D341Med (cell line): ENCODE results near the gene ASCC1.
"Not testable (repeated sequence)": the region's sequence is repeated elsewhere in the genome, so short reads cannot be mapped to it uniquely, and the experiment has no call there.

Experiments used
- DNase-seq: peaks from one replicate; pipeline ENCODE4 v3.0.0; 2012; ENCODE audit warnings: low spot score

The ASCC1 gene

DNA sequence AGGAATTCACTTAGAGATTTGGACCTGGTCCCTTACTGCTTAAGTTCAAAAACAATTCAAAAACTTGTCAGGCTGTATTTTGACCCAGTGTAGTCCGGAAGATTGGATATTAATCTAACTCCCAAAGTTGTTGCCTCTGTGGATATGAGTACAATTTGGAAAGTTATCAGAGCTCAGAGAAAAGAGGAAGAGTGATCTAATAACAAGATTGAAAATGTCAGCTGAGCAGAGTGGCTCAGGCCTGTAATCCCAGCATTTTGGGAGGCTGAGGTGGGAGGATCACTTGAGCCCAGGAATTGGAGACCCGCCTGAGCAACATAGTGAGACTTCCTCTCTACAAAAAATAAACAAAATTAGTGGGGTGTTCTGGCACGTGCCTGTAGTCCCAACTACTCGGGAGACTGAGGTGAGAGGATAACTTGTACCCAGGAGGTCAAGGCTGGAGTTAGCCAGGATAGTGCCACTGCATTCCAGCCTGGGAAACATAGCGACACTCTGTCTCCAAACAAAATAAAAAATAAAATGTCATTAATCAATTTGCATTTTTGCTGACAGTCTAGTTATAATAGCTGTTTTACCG is 3.2 kb upstream of the ASCC1 start:
- DNase-seq: no peak

DNA sequence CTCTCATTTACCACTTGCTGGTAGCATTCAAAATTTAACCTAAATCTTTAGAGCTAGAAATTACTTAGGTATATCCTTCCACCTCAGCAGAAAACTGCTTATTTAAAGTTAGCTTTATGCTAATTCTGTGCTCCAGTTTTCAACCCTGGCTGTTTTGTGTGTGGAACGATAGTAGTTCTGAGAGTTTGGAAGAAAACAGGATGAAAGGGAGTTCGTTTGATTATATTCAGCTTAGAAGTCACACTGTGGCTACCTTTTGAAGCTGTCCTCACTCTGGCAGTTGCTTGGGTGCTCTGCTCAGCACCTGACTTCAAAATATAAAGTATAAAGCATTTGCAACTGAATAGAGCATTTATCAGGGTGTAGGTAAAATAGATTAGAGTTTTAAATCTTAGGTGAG is 2.6 kb upstream of the ASCC1 start:
- DNase-seq: no peak

DNA sequence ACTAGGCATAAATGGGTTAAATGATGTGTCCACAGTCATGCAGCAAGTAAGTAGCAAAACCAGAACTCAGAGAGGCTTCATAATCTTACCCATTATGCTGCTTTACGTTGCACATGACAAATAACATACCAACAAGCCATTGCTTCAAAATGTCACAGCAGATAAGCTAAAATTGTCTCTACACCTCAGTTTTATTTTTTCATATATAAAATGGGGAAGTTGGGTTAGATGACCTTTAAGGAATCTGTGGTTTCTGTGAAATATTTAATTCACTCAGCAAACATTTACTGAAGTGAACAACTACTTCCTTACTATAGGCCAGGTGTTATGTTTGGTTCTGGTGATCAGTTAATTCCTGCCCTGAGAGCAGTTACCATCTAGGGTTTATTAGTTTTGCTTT is 2.2 kb upstream of the ASCC1 start:
- DNase-seq: no peak

DNA sequence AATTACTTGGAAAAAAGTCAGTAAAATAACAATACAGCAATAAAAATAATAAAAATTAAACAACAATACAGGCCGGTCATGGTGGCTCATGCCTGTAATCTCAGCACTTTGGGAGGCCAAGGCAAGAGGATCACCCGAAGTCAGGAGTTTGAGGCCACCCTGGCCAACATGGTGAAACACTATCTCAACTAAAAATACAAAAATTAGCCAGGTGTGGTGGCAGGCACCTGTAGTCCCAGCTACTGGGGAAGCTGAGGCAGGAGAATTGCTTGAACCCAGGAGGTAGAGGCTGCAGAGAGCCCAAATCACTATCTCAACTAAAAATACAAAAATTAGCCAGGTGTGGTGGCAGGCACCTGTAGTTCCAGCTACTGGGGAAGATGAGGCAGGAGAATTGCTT is 4.2 kb downstream of the ASCC1 start:
- DNase-seq: not testable (repeated sequence)

DNA sequence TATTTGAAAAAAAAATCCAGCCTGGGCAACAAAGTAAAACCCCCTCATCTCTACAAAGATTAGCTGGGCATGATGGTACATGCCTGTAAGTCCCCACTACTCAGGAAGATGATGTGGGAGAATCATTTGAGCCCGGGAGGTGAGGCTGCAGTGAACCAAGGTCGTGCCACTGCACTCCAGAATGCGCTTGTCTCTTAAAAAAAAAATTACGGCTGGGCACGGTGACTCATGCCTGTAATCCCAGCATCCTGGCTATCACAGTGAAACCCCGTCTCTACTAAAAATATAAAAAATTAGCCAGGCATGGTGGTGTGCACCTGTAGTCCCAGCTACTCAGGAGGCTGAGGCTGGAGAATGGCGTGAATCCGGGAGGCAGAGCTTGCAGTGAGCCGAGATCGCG is 4.7 kb downstream of the ASCC1 start:
- not testable (repeated sequence) for DNase-seq

DNA sequence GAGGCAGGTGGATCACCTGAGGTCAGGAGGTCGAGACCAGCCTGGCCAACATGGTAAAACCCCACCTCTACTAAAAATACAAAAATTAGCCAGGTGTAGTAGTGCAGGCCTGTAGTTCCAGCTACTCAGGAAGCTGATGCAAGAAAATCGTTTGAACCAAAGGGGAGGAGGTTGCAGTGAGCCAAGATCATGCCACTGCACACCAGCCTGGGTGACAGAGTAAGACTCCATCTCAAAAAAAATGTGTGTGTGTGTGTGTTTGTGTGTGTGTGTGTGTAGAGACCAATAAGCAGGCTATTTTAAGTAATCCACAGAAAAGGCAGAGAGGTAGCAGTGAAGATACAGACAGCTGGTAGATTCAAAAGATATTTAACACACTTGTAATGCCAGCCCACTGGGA is 7.5 kb downstream of the ASCC1 start:
- not testable (repeated sequence) for DNase-seq

DNA sequence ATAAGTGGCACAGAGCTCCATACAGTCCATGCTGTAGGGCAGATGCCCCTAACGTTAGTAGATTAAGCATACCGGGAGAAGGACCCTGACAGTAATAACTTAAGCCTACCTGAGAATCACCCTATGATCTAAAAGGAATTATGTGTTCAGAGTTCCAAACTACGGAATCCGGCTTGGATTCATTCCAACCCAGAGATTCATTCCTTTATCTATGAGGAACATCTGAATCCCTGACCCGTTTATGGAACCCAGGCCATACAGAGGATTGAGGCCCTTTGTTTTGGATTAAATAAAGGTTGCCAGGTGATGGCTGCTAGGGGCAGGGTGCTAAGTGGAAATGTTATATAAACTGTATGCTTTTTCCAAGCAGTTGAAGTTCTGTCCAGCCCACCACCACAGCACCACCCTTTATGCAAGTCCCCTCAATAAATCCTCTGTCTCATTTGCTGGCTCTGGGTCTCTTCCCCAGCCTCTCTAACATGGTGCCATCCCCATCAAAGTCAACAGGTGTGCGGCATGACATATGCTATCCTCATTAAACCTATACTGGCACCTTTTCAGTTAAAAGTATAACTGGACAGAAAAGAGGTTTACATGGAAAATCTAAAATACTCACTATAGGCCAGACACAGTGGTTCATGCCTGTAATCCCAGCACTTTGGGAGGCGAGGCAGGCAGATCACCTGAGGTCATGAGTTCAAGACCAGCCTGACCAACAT is 9.4 kb downstream of the ASCC1 start:
- DNase-seq: no peak

DNA sequence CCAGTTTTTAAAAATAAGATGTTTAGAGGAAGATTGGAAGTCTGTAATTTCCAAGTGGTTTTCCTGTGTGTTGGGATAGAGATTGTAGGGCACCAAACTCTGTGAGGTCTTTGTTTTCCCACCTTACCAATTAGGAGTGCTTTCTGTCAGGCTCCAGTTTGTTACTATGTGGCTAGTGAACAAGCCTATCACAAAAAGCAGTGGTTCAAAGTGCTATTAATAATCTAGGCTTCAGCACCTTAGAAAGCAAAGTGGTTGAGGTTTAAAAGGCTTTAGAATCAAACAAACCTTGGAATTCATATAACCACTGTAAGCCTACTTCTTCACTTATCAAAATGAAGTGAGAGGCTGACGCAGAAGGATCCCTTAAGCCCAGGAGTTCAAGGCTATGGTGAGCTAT is 11.4 kb downstream of the ASCC1 start:
- no peak for DNase-seq

DNA sequence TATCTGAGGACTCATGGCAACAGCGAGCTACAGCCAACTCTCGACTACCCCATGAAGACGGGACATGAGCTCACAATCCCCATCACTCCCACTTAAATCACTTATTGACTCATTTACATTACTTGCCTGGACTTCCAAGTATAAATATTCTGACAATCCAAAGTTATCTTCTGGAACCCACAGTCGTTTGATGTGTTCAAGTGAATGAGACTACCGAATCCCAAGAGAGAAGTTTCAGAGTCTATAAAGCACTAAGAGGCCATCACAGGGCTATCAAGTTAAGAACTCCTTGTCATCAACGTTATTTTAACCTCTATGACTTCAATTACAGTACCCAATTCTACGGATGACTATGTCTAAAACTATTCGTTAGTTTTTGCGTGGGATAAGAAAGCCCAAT is 11.8 kb downstream of the ASCC1 start:
- DNase-seq: no peak

DNA sequence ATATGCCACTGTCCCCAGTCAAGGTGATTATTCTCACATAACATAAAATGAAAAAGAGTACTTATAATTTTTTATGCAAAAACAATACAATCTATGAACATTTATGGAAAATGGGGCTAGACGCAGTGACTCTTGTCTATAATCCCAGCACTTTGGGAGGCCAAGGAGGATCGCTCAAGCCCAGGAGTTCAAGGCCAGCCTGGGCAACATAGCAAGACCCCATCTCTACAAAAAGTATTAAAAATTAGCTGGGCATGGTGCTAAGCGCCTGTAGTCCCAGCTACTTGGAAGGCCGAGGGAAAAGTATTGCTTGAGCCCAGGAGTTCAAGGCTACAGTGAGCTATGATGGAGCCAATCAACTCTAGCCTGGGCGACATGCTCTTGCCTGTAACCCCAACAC is 14.8 kb downstream of the ASCC1 start:
- no peak for DNase-seq

DNA sequence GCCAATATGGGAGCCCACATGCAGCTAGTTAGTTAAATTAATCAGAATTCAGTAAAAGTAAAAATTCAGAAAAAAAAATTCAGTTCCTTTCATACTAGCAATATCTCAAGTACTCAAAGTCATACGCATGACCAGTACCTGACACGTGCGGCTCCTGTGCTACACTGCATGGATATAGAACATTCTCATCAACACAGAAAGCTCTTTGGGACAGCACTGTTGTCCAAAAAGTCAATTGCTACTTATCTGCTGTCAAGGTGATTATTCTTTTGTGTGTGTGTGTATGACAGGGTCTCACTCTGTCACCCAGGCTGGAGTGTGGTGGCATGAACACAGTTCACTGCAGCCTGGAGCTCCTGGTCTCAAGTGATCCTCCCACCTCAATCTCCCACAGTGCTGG is 15.2 kb downstream of the ASCC1 start:
- no peak for DNase-seq

DNA sequence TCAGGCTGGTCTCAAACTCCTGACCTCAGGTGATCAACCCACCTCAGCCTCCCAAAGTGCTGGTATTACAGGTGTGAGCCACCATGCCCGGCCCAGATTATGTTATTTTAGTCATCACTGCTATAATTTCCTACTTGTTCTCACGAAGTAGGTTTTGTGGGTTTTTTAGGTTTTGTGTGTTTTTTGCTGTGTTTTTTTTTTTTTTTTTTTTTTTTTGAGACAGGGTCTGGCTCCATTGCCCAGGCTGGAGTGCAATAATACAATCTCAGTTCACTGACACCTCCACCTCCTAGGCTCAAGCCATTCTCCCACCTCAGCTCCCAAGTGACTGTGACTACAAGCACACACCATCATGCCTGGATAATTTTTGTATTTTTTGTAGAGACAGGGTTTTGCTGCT is 21.1 kb downstream of the ASCC1 start:
- no peak for DNase-seq

DNA sequence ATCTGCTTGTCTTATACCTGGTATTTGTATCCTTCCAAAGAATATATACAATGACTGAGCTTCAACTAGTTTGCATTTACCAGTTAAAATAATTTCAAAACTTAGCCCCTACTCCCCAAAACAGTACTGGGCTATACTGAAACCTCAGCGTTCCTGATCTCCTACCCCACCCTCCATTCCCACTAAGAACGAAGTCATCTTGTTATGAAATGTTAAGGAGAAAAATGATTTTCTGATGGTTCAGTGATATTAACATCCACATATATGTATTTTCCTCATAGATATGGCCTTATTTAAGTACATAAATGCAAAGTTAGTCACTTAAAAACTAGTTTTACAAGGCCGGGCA is 29.1 kb downstream of the ASCC1 start:
- no peak for DNase-seq

DNA sequence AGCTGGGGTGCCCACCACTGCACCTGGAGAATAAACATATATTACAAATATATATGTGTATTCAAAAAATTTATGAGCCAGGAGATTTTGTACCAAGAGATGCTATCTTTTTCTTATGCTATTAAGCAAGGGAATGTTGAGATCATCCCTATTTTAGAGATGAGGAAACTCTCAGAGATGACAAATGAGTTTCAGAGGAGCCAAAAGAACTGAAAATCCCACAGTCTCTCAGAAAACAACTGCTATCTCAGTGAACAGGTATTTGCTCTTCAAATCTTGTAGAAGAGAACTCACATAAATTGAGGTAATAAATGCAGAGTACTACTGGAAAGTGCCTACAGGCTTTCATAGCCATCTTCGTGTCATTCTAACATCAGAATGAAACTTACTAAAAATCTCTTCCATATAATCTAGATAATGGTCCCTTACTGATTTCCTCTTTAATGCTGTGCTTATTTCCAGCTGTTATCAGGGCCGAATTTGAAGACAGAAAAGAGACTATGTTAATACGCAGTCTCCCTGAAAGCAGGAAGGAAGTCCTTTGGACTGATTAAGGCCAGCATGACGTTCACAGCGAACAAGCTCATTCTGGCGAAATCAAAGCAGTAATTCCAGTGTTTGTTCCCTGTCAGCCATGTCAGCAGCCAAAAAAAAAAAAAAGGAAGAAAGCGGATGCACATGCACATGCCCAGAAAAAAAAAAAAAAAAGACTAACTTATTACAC is 29.7 kb downstream of the ASCC1 start:
- no peak for DNase-seq

DNA sequence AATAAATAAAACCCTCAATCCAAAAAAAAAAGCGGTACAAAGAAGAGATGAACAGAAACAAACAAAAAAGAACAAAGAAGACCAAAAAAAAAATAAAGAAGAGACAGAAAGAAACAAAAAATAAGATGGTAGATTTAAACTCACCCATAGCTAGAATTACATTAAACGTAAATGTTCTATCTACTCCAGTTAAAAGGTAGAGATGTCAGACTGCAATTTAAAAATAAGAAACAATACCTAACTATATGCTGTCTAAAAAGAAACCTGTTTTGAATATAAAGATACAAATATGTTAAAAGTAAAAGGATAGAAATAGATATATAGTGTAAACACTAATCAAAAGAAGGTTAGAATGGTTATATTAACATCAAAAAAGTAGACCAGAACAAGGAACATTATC is 31.9 kb downstream of the ASCC1 start:
- DNase-seq: no peak

DNA sequence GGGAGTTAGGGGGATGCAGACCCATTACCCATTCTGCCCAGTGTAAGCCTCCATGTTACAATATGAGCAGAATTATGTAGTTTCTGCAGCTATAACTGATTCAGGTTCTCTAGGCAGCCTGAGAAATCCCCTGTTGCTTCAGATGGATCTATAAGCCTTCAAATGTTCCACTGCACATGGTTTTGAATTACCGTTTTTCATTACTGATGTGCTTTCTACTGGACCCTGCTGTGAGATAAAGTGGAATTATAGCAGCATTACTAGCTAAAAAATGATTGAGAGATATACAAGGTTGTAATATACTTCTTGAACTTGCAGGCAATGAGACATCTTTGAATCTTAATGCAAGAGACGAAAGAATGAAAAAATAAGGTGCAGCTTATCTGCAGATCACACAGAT is 38.6 kb downstream of the ASCC1 start:
- no peak for DNase-seq

DNA sequence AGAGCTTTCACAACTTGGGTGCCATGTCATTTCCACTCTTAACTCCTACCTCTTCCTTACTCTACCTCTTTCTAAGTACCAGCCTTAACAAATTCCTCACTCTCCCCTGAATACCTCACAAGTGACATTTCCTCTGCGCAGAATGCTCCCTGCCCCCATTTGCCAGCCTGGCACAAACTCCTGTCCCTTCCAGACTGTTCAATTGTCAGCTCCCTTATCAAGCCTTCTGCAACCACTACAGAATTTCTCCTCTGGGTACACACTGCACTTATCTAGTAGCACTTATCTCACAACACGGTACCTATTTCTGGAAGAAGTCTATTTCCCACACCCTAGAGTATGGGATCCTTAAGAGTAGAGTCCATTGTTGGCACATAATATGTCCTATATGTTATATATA is 39.4 kb downstream of the ASCC1 start:
- no peak for DNase-seq

DNA sequence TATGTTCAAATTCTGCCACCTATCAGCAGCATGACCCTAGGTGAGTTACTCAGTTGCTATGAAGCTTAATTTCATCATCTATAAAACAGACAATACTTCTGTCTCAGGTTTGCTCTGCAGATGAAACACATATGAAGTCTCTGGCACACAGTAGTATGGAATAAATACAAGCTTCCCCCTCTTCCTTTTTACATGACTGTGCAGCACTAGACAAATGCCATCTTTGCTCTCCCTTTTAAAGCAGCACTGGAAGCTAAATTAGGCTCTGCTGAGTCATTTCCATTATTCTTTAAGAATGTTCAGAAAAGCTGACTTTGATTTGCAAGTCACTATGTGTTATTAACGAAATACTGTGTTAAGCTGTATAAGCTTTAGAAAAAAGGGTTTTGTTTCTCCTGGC is 40.9 kb downstream of the ASCC1 start:
- no peak for DNase-seq

DNA sequence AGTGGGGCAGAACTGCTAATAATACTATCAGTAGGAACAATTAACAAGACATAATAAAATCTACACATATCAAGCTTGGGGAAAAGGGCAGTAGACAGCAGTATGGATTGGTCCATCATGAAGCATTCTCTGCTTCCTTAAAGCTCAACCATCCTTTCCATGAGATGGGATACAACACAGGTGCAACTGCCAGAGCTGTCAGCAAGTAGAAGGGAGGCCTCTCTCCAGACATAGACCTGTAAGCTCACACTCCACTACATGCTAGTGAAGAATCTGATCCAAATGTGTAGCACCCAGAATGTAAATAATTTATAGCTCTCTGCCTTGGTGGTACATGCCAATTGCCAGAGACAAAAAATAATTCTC is 41.8 kb downstream of the ASCC1 start:
- DNase-seq: no peak

DNA sequence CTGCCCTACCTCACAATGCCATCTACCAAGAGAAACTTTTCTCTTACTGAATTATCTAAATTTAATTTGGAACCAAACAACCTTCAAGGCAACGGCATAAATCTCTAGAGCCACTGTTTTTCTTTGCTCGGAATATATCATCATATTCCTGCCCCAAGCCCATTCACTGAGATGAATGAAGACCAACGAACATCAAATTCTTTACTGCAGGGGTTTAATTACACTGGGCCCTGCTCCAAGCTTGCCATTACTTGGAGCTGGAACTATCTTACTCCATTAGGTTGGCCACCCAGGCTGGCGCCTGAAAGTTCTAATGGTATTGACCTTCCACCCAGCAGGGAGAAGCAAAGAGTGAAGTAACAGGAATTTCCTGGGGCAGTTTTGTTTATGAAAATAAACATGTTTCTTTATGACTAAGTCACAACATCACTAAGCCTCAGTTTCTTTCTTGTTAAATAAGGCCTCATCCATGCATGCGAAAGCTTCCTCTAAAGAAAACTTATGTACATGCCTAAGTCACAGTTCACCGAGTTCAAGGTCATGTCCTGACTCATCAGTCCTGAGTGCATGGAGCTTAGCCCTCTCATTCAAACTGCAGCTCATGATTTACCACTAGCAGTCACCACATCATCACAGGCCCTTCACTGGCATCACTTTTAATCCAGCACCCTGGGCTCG is 42.3 kb downstream of the ASCC1 start:
- no peak for DNase-seq

DNA sequence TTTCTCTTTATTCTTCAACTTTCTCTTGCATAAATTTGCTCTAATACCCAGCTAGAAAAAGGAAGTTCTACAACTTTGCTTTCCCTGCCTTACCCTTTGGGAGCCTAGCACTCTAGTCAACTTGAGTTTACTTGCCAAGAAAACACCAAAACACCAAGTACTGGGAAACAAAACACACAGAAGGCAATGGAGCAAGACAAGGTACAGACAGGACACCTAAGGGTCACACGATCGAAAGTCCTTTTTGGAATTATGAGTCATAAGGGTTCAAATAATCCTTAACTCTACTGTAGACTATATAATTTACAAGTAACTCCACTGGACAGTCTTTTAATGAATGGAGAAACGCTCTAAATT is 42.8 kb downstream of the ASCC1 start:
- DNase-seq: no peak

DNA sequence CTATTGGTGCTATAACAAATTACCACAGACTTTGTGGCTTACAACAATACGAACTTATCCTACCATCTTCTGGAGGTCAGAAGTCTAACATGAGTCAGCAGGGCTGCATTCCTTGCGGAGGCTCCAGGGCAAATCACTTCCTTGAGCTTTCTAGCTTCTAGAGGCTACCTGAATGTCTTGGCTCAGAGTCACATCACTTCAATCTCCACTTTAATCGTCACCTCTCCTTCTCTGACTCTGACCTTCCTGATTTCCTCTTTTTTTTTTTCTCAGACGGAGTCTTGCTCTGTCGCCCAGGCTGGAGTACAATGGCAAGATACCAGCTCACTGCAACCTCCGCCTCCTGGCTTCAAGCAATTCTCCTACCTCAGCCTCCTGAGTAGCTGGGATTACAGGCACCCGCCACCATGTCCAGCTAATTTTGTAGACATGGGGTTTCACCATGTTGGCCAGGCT is 44.9 kb downstream of the ASCC1 start:
- DNase-seq: no peak

DNA sequence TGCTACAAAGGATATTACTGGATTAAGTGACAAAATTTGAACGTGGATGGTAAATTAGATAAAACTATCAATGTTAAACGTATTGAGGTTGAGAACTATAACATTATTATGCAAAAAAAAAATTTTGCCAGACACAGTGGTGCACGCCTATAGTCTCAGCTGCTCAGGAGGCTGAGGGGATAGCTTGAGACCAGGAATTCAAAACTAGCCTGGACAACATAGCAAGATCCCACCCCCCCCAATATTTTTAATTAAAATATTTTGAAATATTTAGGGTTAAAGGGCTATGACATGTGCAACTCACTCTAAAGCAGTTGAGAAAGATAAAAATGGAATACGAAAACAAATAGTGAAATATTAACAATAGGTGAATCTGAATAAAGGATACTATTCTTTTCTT is 45.3 kb downstream of the ASCC1 start:
- no peak for DNase-seq
